HG03175 (cell line): Measurements from ENCODE around the gene DHCR7.

Source experiments
- ATAC-seq: cut with Tn5 transposase; IDR thresholded peaks from one replicate; pipeline ENCODE4 v1.9.1; 2021; ENCODE audit warnings: mild to moderate bottlenecking, moderate library complexity; ENCODE audit not compliant: unreplicated experiment

The DHCR7 gene

GRCh38 chr11:71459076-71459766 is 11.0 kb upstream of the DHCR7 start:
- ATAC-seq: no peak

DNA sequence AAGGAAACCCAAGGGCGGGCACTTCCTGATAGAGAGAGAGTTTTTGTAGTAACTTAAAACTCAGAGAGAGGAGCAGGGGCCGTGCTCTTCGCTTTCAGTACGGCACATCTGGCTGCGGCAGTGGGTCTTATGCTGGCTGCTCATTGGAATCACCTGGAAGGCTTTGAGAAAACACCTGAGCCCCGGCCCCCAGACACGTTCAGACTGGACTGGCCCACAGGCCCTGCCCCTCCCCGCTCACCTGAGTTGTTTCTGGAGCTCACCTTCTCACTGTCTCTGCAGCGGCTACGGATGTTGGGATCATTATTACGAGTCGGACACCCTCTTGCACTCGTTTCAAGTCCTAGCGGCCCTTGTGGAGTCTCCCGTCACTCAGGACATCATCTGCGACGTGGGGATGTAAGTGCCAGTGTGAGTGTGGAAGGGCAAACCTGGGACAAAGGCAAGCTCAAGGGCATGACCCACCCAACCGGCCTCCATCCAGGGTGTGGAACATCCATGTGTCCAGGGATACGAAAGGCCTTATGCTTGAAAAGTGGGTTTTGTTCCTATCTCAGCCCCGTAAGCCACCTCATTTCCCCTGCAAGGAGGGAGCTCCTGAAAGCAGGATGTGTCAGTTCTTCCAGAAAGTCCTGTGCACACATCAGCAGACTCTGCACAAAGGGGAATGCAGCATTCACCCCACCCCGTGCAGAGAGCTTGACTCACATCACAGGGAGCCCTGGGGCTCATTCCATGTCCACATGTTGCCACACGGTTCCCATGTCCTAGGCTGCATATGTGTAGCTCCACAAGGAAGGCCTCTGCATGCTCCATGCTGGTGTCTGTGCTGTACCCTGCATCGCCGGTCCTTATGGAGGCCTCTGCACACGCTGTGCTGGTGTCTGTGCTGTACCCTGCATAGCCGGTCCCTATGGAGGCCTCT is 10.2 kb upstream of the DHCR7 start:
- no peak for ATAC-seq

GRCh38 chr11:71456831-71457230 is 8.6 kb upstream of the DHCR7 start:
- no peak for ATAC-seq

GRCh38 chr11:71456294-71456693 is 8.1 kb upstream of the DHCR7 start:
- no peak for ATAC-seq

DNA sequence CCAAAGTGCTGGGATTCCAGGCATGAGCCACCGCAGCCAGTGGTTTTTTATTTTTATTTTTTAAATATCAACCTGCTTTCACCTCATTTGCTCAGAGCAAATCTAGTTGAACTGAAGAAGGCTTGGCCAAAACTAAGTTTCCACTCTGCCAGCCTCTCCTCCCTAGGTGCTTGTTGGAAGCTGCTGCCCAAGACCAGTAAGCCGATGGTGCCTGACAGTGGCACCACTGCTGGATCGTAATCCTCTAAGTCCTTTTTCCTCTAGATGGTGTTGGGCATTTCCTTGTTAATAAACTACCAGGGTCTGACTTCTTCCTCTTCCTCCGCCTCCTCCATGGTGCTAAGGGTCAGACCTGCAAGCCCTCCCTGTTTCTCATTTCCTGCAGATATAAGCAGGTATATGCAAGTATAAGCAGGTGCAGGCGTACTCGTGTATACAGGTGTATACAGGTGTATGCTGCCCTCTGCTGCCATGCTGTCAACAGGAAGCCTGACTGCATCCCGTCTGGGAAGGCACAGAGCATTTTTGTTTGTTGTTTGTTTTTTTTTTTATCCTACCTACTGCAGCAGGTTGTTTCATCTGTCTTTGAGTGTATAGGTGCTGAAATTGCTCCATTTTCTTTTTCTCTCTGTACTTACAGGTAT is 6.4 kb upstream of the DHCR7 start:
- no peak for ATAC-seq

DNA sequence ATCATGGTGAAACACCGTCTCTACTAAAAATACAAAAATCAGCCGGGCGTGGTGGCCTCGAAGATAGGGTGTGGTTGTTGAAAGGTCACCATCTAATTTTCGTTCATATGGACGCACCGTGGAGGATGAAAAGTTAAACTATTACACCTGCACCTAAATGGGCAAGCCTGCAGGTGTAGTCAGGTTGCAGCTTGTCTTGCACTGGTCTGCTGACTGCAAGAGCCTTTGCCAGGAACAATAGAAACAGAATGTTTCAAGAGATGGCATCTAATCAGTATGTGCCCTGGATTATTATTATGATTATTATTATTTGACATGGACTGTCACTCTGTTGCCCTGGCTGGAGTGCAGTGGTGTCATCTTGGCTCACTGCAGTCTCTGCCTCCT is 5.7 kb upstream of the DHCR7 start:
- no peak for ATAC-seq

- peak; percentile 57 for ATAC-seq
These were observed 5.1 kb upstream of the DHCR7 start, which contains the start of gene NADSYN1 for GRCh38 chr11:71453037-71453917. Gene NADSYN1, plus strand, starts transcription at chr11:71453203. Its CDS starts 94 bp downstream, at chr11:71453297.

- peak; percentile 0 for ATAC-seq
These were observed 4.2 kb upstream of the DHCR7 start for GRCh38 chr11:71452199-71453036.

- ATAC-seq: no peak
These were observed 3.5 kb upstream of the DHCR7 start for GRCh38 chr11:71451596-71452198.

DNA sequence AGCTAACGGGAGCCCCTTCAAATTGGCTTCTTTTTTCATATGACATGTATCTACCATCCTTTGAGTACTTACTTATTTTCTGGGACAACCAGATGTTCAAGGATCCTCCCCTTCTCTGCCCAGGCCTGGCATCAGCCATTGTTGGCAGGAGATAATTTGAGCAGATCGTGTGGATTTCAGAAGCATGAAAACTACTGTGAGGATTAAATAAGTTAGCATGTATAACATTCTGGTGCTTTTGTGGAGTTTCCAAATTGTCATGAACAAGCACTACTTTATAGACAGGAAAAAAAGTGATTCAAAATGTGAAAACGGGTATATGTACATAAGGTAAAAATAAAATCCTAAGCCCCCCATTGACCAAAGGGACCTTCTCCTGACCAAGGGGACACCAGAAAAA is 2.7 kb upstream of the DHCR7 start:
- no peak for ATAC-seq

DNA sequence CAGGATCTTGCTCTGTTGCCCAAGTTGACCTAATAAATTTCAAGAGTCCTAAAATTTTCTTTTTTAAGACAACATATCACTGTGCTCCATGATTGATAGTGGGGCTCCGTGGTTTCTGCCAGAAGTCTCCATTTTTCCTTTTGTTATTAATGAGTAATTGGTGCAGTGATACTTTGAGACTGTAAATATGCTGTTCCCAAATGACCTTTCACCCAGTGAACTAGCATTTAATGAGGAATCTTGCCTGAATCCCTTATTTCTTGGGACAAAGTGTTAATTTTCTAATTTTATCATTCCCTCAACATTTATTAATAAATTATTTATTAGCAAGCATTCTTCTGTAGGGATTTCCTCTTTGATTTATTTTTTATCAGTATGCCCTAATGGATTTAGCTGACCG is 2.3 kb upstream of the DHCR7 start:
- no peak for ATAC-seq

- ATAC-seq: no peak
These were observed 1.4 kb upstream of the DHCR7 start for GRCh38 chr11:71449596-71449995.

DNA sequence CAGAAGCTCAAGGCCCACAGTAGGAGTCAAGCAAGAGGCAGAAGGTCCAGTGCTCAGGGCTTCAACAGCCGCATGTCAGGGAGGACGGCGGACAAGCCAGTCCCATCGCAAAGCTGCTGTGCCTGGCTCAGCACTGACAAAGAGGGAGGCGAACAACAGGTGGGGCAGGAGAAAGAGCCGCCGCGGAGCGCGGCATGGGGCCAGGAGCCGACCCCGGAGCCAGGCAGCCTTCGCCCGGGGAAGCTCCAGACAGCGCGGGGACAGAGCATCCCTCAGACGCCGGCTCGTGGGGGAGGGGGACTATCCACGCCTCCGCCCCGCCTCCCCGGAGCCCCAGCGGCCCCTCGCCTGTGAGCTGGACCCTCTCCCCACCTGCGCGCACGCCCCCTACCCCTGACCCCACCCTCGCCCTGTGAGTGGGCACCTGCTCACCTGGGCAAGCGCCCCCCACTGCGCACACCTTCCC is 369 bp downstream of the DHCR7 start:
- no peak for ATAC-seq

- no peak for ATAC-seq
These were observed 1.1 kb downstream of the DHCR7 start for GRCh38 chr11:71446942-71447688.

DNA sequence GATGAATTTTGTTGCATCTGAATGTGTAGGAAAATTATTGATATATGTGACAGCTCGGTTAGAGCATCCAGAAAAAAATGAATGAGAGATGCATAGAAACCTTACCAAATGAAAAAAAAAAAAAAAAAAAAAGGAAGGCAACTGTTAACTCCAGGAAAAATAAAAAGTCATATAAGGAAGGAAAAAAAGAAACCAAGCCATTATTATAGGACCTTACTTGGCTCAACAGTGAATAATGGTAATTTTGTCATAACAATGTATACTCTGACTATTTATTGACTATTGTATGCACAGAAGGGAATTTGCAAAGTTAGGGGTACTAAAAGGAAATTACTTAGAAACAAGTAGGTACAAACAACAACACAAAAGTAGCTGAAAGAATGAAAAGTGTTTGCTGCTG is 2.0 kb downstream of the DHCR7 start:
- no peak for ATAC-seq

DNA sequence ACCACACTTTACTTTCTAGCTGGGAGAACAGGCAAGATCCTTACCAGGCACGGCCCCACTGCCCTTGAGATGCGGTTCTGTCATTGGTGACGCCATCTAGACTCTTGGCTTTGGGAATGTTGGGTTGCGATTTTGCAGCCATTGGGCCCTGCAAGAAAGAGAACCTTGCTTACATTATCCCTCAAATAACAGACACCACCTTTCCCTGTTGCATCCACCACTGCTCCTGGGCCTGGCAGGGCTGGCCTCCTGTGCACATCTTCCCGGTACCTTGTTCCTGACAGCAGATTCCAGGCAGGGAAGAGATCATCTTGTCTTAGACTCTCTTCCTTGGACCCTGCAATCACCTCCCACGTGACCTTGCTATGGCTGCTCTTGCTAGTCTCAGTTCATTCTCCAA is 3.4 kb downstream of the DHCR7 start:
- ATAC-seq: no peak

DNA sequence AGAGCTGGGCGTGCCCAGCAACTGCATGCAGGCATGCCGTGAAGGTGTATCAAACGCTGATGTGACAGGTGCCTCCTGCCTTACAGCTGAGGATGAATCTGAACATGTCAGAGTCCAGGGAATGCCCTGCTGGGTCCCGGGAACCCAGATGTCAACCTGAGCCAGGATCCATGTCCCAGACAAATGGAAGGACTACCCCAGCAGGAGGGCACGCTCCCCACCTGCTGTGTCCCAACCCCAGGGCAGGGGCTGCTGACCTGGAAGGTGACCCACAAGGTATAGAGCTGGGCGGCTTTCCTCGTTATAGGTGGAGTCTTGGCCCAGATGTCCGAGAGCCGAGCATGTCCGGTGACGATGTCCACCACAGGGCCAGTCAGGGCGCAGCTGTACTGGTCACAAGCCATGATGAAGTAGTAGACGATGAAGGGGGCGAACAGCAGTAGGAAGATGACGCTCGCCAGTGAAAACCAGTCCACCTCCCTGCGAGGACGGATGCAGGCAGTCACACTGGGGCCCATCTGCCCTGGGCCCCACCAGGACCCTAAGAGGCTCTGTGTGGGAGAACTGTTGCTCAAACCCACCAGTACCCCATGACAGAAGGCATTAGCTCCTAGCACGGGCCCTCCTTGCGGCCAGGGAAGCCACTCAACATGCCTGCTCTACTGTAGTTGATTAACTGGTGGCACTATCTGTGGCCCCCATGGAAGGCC is 4.3 kb downstream of the DHCR7 start:
- no peak for ATAC-seq

- ATAC-seq: no peak
These were observed 5.3 kb downstream of the DHCR7 start for GRCh38 chr11:71442880-71443279.
